Left ventricle myocardium inferior (tissue), 1 donor: ENCODE results near the gene KMT2D. TPM values are rescaled to one million over a fixed set of nuclear protein-coding genes. Genes with fewer than 3 reads are reported as not detected.

Experiments
- DNase-seq: peaks from one replicate; pipeline ENCODE4 v3.0.0-alpha.2; 2020
- H3K27ac ChIP-seq: fragments of 200-600 bp; replicated peaks from 2 replicates; pipeline ENCODE4 v1.8.0; 2021
- H3K27me3 ChIP-seq: fragments of 200-600 bp; 2 replicates; pipeline ENCODE4 v1.8.0; 2021; ENCODE audit warnings: low read depth
- H3K36me3 ChIP-seq: fragments of 200-600 bp; 2 replicates; pipeline ENCODE4 v1.8.0; 2021
- H3K4me1 ChIP-seq: fragments of 200-600 bp; 2 replicates; pipeline ENCODE4 v1.8.0; 2021
- H3K4me3 ChIP-seq: fragments of 200-600 bp; 2 replicates; pipeline ENCODE4 v1.8.0; 2021; ENCODE audit warnings: mild to moderate bottlenecking, moderate library complexity
- H3K9me3 ChIP-seq: fragments of 200-600 bp; replicated peaks from 2 replicates; pipeline ENCODE4 v1.8.0; 2021
- intact Hi-C: fragments of 100-400 bp; cut with micrococcal nuclease; formaldehyde crosslinking; loops from one replicate; pipeline ENCODE4 v1.11.0; 2022
- total RNA-seq: library from RNA; stranded (reverse); fragmentation: NEBNext Ultra II Directional; extraction: Animal tissue kit (Norgen Biotek cat#: 25700); gene quantifications from one replicate; pipeline ENCODE4 v1.2.1, GENCODE V29; 2021
- TF ChIP-seq, protein P1 (sequence below): fragments of 200-600 bp; IDR thresholded peaks from 2 replicates; pipeline ENCODE4 v1.8.0; 2021; ENCODE audit warnings: antibody characterized with exemption, mild to moderate bottlenecking, borderline replicate concordance
- donor health status: DM: no; HTN: yes; CAD: no; lungs with severe emphysema.

The KMT2D gene
- total RNA-seq, 1 donor from 2014 or later = 38.5 TPM

DNA sequence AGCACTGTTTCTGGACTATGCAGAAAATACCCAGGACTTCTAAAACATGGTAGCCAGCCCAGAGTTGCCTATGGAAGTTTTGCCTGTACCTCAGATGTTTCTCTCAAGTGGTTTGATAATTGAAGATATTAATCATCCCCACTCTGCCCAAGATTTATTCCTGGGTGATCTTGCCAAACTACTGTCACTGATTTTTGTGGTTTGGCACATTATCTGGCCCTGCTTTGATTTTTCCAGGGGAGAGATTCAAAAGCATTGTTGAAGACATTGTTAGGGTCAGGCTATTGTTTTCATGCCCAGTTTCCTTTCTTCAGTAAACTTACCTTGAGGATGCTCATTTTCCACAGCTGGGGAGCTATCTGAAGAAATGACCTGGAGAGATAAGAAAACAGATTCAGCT is 47.9 kb downstream of the KMT2D start:
- Histone ChIP-seq H3K4me1 (peaks cover 48% of the 10 kb centered on the region), H3K4me3 (no peak overlapping the region), H3K27me3 (no peaks in the 10 kb centered on the region), H3K9me3 (no peaks in the 10 kb centered on the region), H3K27ac (no peak overlapping the region), H3K36me3 (peaks cover 52% of the 10 kb centered on the region)
- intact Hi-C loops = no loop called here
- TF ChIP-seq, protein P1, sequence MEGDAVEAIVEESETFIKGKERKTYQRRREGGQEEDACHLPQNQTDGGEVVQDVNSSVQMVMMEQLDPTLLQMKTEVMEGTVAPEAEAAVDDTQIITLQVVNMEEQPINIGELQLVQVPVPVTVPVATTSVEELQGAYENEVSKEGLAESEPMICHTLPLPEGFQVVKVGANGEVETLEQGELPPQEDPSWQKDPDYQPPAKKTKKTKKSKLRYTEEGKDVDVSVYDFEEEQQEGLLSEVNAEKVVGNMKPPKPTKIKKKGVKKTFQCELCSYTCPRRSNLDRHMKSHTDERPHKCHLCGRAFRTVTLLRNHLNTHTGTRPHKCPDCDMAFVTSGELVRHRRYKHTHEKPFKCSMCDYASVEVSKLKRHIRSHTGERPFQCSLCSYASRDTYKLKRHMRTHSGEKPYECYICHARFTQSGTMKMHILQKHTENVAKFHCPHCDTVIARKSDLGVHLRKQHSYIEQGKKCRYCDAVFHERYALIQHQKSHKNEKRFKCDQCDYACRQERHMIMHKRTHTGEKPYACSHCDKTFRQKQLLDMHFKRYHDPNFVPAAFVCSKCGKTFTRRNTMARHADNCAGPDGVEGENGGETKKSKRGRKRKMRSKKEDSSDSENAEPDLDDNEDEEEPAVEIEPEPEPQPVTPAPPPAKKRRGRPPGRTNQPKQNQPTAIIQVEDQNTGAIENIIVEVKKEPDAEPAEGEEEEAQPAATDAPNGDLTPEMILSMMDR = no peak
- no peak for DNase-seq

Other genes starting within 250 kb of the KMT2D start
- 4.8 TPM for gene CACNB3, start 242.3 kb downstream of the KMT2D start, total RNA-seq
- gene DDX23, start 208.6 kb downstream of the KMT2D start, total RNA-seq = 36.6 TPM
- 0.47 TPM for gene RND1, start 194.9 kb downstream of the KMT2D start, total RNA-seq
- gene FKBP11, start 135.3 kb downstream of the KMT2D start, total RNA-seq = 4.3 TPM
- gene ARF3, start 103.3 kb downstream of the KMT2D start, total RNA-seq = 49.6 TPM
- 0.44 TPM for gene WNT10B, start 89.1 kb downstream of the KMT2D start, total RNA-seq
- not detected for gene WNT1, start 82.5 kb downstream of the KMT2D start, total RNA-seq
- 1.4 TPM for gene DDN, start 61.4 kb downstream of the KMT2D start, total RNA-seq
- gene PRKAG1, start 42.0 kb downstream of the KMT2D start, total RNA-seq = 104 TPM
- not detected for gene RHEBL1, start 9.2 kb upstream of the KMT2D start, total RNA-seq
- 0.41 TPM for gene DHH, start 34.0 kb upstream of the KMT2D start, total RNA-seq
- gene LMBR1L, start 50.1 kb upstream of the KMT2D start, total RNA-seq = 27.5 TPM
- 318 TPM for gene TUBA1B, start 70.6 kb upstream of the KMT2D start, total RNA-seq
- 102 TPM for gene TUBA1A, start 128.3 kb upstream of the KMT2D start, total RNA-seq
- 35.0 TPM for gene TUBA1C, start 204.3 kb upstream of the KMT2D start, total RNA-seq
- gene PRPH, start 234.4 kb upstream of the KMT2D start, total RNA-seq = not detected